Natural killer cell (primary cell): ENCODE data around the gene SLC25A21. TPM values are rescaled to one million over a fixed set of nuclear protein-coding genes. Genes with fewer than 3 reads are reported as not detected.

Experiments used
- ATAC-seq, 3 donors: fragments of 150-1000 bp in 2 of 3; fragments of 200-7000 bp in 1 of 3; cut with Tn5 transposase; 1 replicate in 1 of 3; 2 replicates in 2 of 3; pipeline ENCODE4 v1.10.0; 2021; ENCODE audit warnings: mild to moderate bottlenecking in 2 of 3, moderate library complexity in 2 of 3
- DNase-seq, 2 donors: peaks; one replicate each; pipeline versions ENCODE4 v3.0.0 to v3.0.0-alpha.2; 2013 to 2021; ENCODE audit warnings: mixed read lengths in 1 of 2
- H3K27ac ChIP-seq: one replicate; pipeline ENCODE4 v1.5.1; 2013; ENCODE audit warnings: mild to moderate bottlenecking, low read length
- H3K27me3 ChIP-seq: one replicate; pipeline ENCODE4 v1.6.1; 2013; ENCODE audit warnings: low read length; ENCODE audit not compliant: control insufficient read depth, insufficient read depth
- H3K36me3 ChIP-seq: one replicate; pipeline ENCODE4 v1.6.1; 2013; ENCODE audit warnings: low read length; ENCODE audit not compliant: control insufficient read depth, insufficient read depth
- H3K4me1 ChIP-seq: one replicate; pipeline ENCODE4 v1.6.1; 2013; ENCODE audit warnings: low read length; ENCODE audit not compliant: control insufficient read depth, insufficient read depth
- H3K4me3 ChIP-seq: one replicate; pipeline ENCODE4 v1.5.1; 2013; ENCODE audit warnings: low read length
- H3K9me3 ChIP-seq: one replicate; pipeline ENCODE4 v1.6.1; 2013; ENCODE audit warnings: low read length; ENCODE audit not compliant: control insufficient read depth, insufficient read depth
- H3K27ac Mint-ChIP-seq, 2 donors: one replicate each; pipeline ENCODE4 v1.8.0; 2022; ENCODE audit warnings: mild to moderate bottlenecking in 2 of 2, mixed read lengths in 2 of 2, moderate library complexity in 1 of 2
- H3K27me3 Mint-ChIP-seq, 2 donors: one replicate each; pipeline ENCODE4 v1.8.0; 2022; ENCODE audit warnings: low read depth in 2 of 2, mixed read lengths in 2 of 2
- H3K36me3 Mint-ChIP-seq: one replicate; pipeline ENCODE4 v1.8.0; 2022; ENCODE audit warnings: mixed read lengths
- H3K4me1 Mint-ChIP-seq, 2 donors: one replicate each; pipeline ENCODE4 v1.8.0; 2022; ENCODE audit warnings: mixed read lengths in 2 of 2
- H3K4me3 Mint-ChIP-seq: one replicate; pipeline ENCODE4 v1.8.0; 2022; ENCODE audit warnings: mild to moderate bottlenecking, moderate library complexity, mixed read lengths
- H3K9me3 Mint-ChIP-seq, 2 donors: one replicate each; pipeline ENCODE4 v1.8.0; 2022; ENCODE audit warnings: mixed read lengths in 2 of 2
- CTCF ChIP-seq: fragments of 200-600 bp; IDR thresholded peaks from one replicate; pipeline ENCODE4 v1.8.0; 2022; ENCODE audit warnings: antibody characterized with exemption
- WGBS: methylation state at CpG from one replicate; pipeline ENCODE4 v1.1.7; 2013; ENCODE audit warnings: missing lambda C conversion rate; ENCODE audit not compliant: insufficient coverage; 5-methylcytosine and 5-hydroxymethylcytosine counted together
- intact Hi-C: fragments of 100-400 bp; cut with micrococcal nuclease; formaldehyde crosslinking; loops from one replicate; pipeline ENCODE4 v1.14.2; 2022
- total RNA-seq, 4 donors: library from RNA; stranded (reverse); fragments of 120-200 nt in 1 of 4; gene quantifications; one replicate each; pipeline versions ENCODE4 v1.2.3 to v1.2.4, GENCODE V29; 2013 to 2022

The SLC25A21 gene
- total RNA-seq, 3 donors from 2014 or later (not counting 1 experiment from before 2014, with no cell fraction given), result not detected

- Mint-ChIP-seq H3K4me1 (no peaks in the 10 kb centered on the region), H3K4me3 (no peak overlapping the region), H3K27ac (no peak overlapping the region), H3K9me3 (peaks cover 9 to 22% of the 10 kb centered on the region in 2 donors), H3K27me3 (no peaks in the 10 kb centered on the region), H3K36me3 (no peaks in the 10 kb centered on the region)
- Histone ChIP-seq H3K27me3 (no peaks in the 10 kb centered on the region), H3K9me3 (no peaks in the 10 kb centered on the region), H3K27ac (no peak overlapping the region), H3K4me1 (no peaks in the 10 kb centered on the region), H3K36me3 (no peaks in the 10 kb centered on the region), H3K4me3 (no peak overlapping the region)
- TF ChIP-seq CTCF, result no peak
- intact Hi-C loops, result no loop called here
- DNase-seq (no peak), ATAC-seq (no peak)
- 62% methylated on average over 2 of the region's 2 CpGs for WGBS
Measured at GRCh38 chr14:36884049-36884448, 288.4 kb downstream of the SLC25A21 start.

GRCh38 chr14:36880276-36880675 is 292.1 kb downstream of the SLC25A21 start:
- 66% methylated on average over 2 of the region's 3 CpGs for WGBS

GRCh38 chr14:36879558-36879957 is 292.8 kb downstream of the SLC25A21 start:
- TF ChIP-seq CTCF, result no peak
- no peaks in the 10 kb centered on the region for H3K4me1 ChIP-seq
- H3K27ac ChIP-seq, result no peak overlapping the region
- intact Hi-C loops, result no loop called here
- H3K27ac Mint-ChIP-seq, result no peak overlapping the region
- no peaks in the 10 kb centered on the region for H3K36me3 ChIP-seq
- ATAC-seq, result no peak
- H3K36me3 Mint-ChIP-seq, result no peaks in the 10 kb centered on the region
- no peak overlapping the region for H3K4me3 ChIP-seq
- H3K27me3 Mint-ChIP-seq, result no peaks in the 10 kb centered on the region
- H3K4me3 Mint-ChIP-seq, result no peak overlapping the region
- peaks cover 17 to 18% of the 10 kb centered on the region in 2 donors for H3K9me3 Mint-ChIP-seq
- WGBS, result 74% methylated on average over 2 of the region's 2 CpGs
- no peaks in the 10 kb centered on the region for H3K4me1 Mint-ChIP-seq
- DNase-seq, result no peak
- no peaks in the 10 kb centered on the region for H3K27me3 ChIP-seq
- H3K9me3 ChIP-seq, result no peaks in the 10 kb centered on the region

More at GRCh38 chr14:36880276-36880675, 292.1 kb downstream of the SLC25A21 start:
- Mint-ChIP-seq H3K4me1 (no peaks in the 10 kb centered on the region), H3K9me3 (peaks cover 18 to 20% of the 10 kb centered on the region in 2 donors), H3K36me3 (no peaks in the 10 kb centered on the region), H3K27me3 (no peaks in the 10 kb centered on the region), H3K27ac (no peak overlapping the region), H3K4me3 (no peak overlapping the region)
- DNase-seq (no peak), ATAC-seq (no peak)
- TF ChIP-seq CTCF, result no peak
- Histone ChIP-seq H3K4me1 (no peaks in the 10 kb centered on the region), H3K27ac (no peak overlapping the region), H3K36me3 (no peaks in the 10 kb centered on the region), H3K27me3 (no peaks in the 10 kb centered on the region), H3K9me3 (no peaks in the 10 kb centered on the region), H3K4me3 (no peak overlapping the region)
- intact Hi-C loops, result no loop called here

DNA sequence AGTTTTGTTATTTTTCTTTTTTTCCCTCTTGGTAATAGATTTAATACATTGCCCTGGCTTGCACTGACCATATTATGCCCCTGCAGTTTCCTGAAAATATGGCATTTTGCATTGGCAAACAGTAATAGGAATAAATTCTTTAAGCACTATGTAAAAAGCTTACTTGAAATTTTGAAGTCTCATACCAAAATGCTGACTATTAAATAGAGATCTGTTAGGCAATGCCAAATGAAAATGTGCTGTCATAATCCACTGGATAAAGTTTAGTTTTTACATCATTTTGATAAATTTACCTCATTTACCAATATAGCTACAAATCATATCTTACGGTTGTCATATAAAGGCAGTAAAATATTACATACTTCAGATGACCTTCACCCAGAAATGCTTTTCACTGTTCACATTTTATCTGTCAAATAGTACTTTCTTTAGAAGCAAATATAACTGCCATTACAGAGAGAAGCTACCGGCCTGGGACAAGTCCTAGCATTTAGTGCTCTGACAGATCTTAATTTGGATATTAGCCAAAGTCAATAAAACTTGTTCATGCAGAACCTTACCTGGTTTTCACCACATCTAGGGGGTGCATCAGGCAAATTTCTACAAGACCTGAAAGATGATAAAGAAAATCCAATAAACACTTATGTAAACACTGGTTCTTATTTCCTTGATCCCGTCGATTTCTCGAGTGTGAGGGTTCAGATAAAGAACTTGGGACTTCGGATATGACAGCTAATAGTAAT is 297.8 kb downstream of the SLC25A21 start:
- 64% methylated on average over 6 of the region's 6 CpGs for WGBS
- Mint-ChIP-seq H3K27ac (no peak overlapping the region), H3K4me1 (no peaks in the 10 kb centered on the region), H3K9me3 (peaks cover 2 to 9% of the 10 kb centered on the region in 2 donors), H3K4me3 (no peak overlapping the region), H3K27me3 (no peaks in the 10 kb centered on the region), H3K36me3 (no peaks in the 10 kb centered on the region)
- DNase-seq, result no peak
- ATAC-seq, result no peak
- TF ChIP-seq CTCF, result no peak
- Histone ChIP-seq H3K27ac (no peak overlapping the region), H3K36me3 (no peaks in the 10 kb centered on the region), H3K4me3 (no peak overlapping the region), H3K27me3 (no peaks in the 10 kb centered on the region), H3K4me1 (no peaks in the 10 kb centered on the region), H3K9me3 (no peaks in the 10 kb centered on the region)
- intact Hi-C loops, result no loop called here
